Breast epithelium (tissue), 3 donors: Measurements from ENCODE around the gene ANK2.

Experiments used
- CTCF ChIP-seq, 3 donors: fragments of 450-650 bp; IDR thresholded peaks; one replicate each; pipeline ENCODE4 v1.5.1; 2016 to 2017; ENCODE audit warnings: antibody characterized with exemption in 3 of 3, mild to moderate bottlenecking in 3 of 3, moderate library complexity in 3 of 3
- POLR2A ChIP-seq: fragments of 450-650 bp; IDR thresholded peaks from one replicate; pipeline ENCODE4 v1.6.1; 2016; ENCODE audit warnings: antibody characterized with exemption, mild to moderate bottlenecking, moderate library complexity
- POLR2AphosphoS5 ChIP-seq, 3 donors: sonication (generic); formaldehyde crosslinking; IDR thresholded peaks; one replicate each; pipeline ENCODE4 v1.6.1; 2017; ENCODE audit warnings: antibody characterized with exemption in 3 of 3

GRCh38 chr4:113407409-113407808, 358.0 kb downstream of the ANK2 start:
- TF ChIP-seq CTCF (IDR thresholded peaks at IDR 0.05) (no peak), POLR2AphosphoS5 (IDR thresholded peaks at IDR 0.05) (no peak), POLR2A (no peak)
